GM19328 (cell line): ENCODE data around the gene PHACTR2.
"Not testable (repeated sequence)": the region's sequence is repeated elsewhere in the genome, so short reads cannot be mapped to it uniquely, and the experiment has no call there.

Source experiments
- ATAC-seq: cut with Tn5 transposase; IDR thresholded peaks from one replicate; pipeline ENCODE4 v1.9.1; 2021; ENCODE audit warnings: mild to moderate bottlenecking, moderate library complexity; ENCODE audit not compliant: unreplicated experiment

PHACTR2 gene

DNA sequence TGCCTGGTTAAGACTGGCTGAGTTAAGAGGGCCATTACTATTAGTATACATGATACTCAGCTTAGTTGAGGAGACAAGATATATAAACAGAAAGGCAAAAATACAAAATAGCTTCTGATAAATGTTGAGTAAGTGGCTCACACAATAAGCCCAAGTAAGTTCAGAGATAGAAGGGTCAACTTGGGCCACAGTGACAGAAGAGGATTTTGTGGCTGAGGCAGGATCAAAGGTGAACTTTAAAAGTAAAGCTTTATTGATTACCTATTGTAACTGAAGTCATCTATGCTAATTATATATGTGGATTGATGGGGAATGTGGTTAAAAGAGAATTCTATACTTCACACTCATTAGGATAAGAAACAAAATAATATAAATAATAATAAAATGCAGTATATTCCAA, 80.8 kb downstream of the PHACTR2 start:
- no peak for ATAC-seq

- ATAC-seq: no peak
These were observed 81.9 kb downstream of the PHACTR2 start for GRCh38 chr6:143759666-143760065.

GRCh38 chr6:143761074-143761473, 83.3 kb downstream of the PHACTR2 start:
- no peak for ATAC-seq

DNA sequence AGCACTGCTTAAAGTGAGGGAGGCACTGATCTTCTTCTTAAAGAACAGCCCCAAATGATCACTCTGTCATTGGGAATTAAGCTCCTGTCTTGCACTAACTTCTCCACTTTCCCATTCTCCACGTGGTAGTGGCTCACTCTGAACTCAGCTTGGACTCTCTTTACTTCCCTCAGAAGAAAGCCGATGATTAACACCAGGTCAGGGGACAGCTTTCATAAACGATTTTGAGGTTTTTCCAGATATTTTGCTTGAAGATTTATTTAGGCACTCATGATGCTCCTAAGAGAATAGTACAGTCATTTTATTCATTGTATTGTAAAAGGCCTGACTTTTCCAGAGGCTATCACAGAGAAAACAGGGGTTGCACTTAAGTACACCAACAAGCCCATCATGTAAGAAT, 84.4 kb downstream of the PHACTR2 start:
- no peak for ATAC-seq

GRCh38 chr6:143765422-143766184, 87.8 kb downstream of the PHACTR2 start:
- no peak for ATAC-seq

DNA sequence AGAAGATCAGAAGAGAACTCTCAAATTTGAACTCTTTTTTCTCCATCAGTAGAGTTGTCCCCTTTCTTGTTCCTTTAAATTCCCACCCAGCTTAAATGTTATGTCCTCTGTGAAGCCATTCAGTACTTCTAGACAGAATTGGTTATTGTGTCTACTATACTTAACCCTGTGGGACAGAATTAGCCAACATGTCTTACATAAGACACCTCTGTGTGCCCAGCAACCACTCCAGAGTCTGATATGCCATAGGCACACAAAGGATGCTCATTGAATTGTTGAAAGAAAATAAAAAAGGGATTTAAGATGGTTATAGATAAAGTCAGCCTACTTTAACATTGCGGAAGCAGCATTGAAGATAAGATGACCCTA, 88.4 kb downstream of the PHACTR2 start:
- ATAC-seq: no peak

DNA sequence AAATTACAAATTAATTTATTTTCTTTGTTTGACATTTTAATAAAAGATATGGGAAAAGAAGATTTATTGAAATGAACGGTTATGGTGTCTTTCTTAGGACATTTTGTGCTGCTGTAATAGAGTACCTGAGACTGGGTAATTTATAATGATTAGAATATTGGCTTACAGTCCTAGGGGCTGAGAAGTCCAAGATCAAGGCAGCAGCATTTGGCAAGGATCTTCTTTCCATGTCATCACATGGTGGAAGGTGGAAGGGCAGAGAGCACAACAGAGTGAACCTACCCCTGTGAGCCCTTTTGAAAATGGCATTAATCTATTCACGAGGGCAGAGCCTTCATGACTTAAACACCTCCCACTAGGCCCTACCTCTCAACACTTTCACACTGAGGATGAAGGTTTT, 89.7 kb downstream of the PHACTR2 start:
- no peak for ATAC-seq

GRCh38 chr6:143772116-143773086, 94.6 kb downstream of the PHACTR2 start:
- ATAC-seq: no peak

GRCh38 chr6:143773506-143774150, 95.9 kb downstream of the PHACTR2 start:
- no peak for ATAC-seq

GRCh38 chr6:143774347-143774746, 96.6 kb downstream of the PHACTR2 start:
- ATAC-seq: no peak

GRCh38 chr6:143775336-143775735, 97.6 kb downstream of the PHACTR2 start:
- ATAC-seq: no peak

- no peak for ATAC-seq
These were observed 101.2 kb downstream of the PHACTR2 start for GRCh38 chr6:143778926-143779325.

- ATAC-seq: no peak
These were observed 104.7 kb downstream of the PHACTR2 start for GRCh38 chr6:143782481-143782880.

GRCh38 chr6:143783077-143783476, 105.3 kb downstream of the PHACTR2 start:
- ATAC-seq: no peak

DNA sequence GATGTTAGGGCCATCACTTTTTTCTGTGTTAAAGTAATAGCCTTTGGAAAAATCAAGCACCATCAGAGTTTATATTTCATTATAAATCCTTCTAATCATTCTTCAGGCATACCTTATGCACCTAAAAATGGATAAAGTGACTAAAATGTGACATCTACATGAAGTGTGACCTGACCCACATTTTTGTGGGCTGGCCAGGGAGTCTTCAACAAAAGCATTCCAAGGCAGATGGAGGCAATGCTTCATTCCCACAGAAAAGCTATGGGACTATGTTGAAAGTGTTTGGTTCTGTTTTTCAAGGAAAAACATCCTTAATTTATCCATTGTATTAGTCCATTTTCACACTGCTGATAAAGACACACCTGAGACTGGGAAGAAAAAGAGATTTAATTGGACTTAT, 106.6 kb downstream of the PHACTR2 start:
- no peak for ATAC-seq

DNA sequence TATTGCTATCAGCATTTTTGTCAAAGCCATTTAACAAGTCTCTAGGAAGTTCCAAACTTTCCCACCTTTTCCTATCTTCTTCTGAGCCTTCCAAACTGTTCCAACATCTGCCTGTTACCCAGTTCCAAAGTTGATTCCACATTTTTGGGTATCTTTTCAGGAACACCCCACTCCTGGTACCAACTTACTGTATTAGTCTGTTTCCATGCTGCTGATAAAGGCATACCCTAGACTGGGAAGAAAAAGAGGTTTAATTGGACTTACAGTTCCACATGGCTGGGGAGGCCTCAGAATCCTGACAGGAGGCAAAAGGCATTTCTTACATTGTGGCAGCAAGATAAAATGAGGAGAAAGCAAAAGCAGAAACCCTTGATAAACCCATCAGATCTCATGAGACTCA, 108.6 kb downstream of the PHACTR2 start:
- not testable (repeated sequence) for ATAC-seq

DNA sequence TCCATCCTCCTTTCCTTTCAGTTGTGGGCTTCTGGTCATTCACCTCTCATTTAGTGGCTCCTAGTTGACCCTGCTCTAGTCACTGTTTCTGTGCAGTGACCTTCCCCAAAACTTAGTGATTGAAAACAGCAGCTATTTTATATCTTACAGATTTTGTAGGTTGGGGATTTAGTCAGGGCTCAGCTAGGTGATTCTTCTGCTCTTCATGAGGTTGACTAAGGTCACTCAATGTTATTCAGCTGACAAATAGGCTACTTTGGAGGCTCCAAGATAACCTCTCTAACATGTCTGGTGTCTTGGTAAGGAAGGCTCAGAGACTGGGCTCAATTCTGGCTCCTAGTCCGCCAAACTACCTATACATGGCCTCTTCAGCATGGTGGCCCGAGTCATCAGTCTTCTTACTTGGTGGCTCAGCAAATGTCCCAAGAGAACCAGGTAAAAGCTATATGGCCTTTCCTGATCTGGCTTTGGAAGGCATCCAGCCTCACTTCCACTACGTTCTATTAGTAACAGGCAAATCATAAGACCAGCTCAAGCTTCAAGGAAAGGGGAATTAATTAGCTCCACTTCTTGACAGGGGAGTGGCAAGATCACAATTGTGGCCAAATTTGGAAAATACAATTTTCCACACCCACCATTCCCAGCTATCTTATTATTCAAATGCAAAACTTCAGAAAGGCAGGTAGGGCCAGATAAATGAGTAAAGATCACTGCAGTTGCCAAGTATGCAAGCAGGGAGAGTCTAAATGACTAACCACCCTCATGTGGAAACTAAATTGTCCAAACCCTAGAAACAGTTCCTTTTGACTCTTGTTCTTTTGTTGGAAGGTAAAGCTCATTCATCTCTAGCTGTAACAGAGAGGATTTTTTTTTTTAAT, 114.9 kb downstream of the PHACTR2 start:
- ATAC-seq: no peak

GRCh38 chr6:143793280-143793619, 115.5 kb downstream of the PHACTR2 start:
- ATAC-seq: no peak

- ATAC-seq: not testable (repeated sequence)
These were observed 118.8 kb downstream of the PHACTR2 start for GRCh38 chr6:143796551-143796950.

DNA sequence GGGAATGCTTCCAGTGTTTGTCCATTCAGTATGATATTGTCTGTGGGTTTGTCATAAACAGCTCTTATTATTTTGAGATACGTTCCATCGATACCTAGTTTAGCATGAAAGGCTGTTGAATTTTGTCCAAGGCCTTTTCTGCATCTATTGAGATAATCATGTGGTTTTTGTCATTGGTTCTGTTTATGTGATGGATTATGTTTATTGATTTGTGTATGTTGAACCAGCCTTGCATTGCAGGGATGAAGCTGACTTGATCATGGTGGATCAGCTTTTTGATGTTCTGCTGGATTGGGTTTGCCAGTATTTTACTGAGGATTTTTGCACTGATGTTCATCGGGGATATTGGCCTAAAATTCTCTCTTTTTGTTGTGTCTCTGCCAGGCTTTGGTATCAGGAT, 120.7 kb downstream of the PHACTR2 start:
- ATAC-seq: not testable (repeated sequence)
